HTERT RPE-1 (cell line): ENCODE results near the gene PRKAG2.

Experiments
- in situ Hi-C: fragments of 300-500 bp; cut with MboI; formaldehyde crosslinking; loops from 4 replicates; pipeline ENCODE4 v1.14.3; 2020; ENCODE audit warnings: low sequenced_read_pairs

Gene PRKAG2

DNA sequence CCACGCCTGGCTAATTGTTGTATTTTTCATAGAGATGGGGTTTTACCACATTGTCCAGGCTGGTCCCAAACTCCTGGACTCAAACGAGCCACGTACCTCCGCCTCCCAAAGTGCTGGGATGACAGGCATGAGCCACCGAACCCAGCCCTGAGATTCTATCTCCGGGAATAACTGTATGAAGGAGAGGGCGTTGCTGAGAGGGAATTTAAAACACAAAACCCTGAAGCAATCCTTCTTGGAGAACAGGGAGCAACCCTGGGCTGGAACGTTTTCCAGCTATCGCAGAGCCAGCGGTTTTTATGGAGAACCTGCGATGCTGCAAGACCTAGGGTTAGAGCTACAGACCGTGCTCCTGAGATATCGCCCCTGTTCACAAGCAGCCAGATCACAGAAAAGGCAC, 144.6 kb downstream of the PRKAG2 start:
- in situ Hi-C loops: no loop called here

DNA sequence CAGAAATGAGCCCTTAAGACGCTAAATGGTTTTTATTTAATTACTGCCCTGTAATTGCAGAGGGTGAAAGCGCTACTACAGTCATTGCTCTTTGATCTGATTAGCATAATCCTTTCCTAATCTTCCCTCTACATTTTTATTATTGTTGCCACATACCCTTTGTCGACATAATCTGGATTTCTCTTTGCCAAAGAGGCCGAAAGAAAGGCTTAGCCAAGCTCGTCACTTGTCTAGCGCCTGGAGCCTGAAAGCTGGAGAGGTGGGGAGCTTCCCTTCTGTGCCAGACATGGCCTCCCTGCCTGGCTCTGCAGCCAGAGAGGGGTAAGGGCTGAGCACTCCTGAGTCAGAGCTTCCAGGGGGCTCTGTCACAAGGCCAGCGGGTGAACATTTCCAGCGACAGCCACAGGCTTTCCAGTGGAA, 145.9 kb downstream of the PRKAG2 start:
- in situ Hi-C loops: no loop called here

DNA sequence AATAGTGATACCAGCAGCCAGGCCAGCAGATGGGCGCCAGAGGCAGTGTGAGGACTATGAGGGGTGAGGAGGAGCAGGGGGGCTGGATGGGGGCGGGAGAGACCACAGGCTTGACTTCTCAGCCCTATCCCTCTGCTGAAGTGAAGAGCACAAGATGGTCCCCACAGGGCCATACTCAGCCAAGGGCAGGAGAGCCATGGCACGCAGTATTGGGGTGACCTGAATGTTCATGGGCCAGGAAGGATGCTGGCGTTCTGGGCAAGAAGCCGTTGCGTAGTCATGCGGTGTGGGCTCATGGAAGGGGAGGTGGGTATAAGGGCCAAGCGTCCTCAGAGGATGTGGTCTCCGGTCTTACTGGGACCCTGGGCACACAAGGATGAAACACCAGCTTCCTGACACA, 146.3 kb downstream of the PRKAG2 start:
- in situ Hi-C loops: no loop called here

DNA sequence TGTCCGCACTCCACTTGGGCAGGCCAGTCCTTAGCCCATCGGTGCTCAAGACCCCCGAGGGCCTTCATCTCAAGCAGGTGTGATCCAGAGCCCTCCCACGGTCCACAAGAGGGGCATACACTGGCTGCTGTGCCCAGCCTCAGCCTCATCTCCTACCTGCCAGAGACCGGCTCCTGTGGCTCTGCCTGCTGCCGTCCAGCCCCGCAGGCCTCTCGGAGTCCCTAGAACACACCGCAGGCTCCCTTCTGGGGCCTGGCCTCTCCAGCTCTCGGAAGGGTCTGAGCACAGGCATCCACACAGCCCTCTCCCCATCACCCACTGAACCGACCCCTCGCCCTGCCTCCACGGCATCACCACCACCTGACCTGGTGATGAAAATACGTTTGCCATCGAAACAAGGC, 147.4 kb downstream of the PRKAG2 start:
- in situ Hi-C loops: no loop called here

DNA sequence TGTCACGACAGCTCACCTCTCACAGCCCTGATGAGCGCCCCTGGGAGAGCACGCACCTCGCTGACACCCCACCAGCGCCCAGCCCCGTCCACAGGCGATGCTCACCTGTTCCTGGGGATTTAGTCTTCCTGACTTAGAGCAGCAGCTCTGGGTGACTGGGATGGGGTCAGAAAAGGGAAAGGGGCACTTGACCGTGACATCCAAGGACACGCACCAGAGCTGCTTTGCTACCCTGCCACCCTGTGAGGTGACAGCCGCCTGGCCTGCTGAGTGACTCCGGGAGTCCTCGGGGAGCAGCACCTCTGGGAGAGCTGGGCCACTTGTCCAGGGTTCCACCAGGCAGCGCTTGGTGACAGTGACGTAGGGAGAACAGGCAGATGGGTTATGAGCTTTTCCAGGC, 148.2 kb downstream of the PRKAG2 start:
- in situ Hi-C loops: no loop called here

DNA sequence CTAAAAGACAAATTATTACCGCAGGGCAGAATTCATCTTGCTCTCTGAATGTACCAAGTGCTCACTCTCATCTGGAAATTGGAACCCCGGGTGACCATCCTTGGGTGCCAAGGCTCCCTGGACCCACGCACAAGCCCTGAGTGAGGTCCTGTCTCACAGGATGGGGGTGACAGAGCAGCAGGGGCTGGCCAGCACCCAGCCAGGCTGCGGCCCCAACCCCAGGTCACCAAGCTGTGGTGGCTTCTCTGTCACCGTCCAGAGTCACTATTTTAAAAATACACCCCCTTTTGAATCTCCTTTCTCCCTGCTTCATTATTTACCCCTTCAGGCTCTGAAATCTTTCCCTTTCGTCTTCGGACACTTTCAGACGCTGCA, 148.6 kb downstream of the PRKAG2 start:
- in situ Hi-C loops: no loop called here

DNA sequence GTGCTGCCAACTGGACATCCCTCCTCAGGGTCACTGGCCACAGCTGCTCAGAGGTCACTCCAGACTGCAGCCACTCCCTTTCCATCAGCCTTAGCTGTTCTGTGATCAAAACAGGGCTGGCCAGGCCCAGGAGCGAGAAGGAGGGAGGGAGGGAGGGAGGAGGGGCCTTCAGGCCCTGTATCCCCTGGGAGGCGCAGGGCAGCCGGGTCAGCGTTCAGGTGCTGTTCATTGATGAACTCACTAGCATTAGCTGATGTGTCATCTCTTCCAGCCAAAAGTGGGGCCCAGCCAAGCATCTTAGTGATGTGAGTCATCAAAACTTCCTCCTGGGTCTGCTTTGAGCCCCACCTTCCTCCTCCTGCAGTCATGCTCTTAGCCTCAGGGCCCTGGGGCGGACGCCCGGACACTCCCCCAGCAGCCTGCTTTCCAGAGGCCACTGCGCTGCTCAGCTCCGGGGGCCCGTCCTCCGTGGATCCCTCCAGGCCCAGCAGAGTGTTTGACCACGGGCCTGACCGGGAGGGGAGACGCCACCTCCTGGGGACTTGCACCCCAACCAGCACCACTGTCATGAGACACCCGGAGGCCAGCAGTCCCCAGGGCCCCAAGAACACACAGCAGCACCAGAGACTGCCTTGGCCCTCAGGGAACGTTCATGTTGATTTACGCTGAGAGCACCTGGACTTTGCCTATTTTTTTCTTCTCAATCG, 149.2 kb downstream of the PRKAG2 start:
- in situ Hi-C loops: no loop called here

DNA sequence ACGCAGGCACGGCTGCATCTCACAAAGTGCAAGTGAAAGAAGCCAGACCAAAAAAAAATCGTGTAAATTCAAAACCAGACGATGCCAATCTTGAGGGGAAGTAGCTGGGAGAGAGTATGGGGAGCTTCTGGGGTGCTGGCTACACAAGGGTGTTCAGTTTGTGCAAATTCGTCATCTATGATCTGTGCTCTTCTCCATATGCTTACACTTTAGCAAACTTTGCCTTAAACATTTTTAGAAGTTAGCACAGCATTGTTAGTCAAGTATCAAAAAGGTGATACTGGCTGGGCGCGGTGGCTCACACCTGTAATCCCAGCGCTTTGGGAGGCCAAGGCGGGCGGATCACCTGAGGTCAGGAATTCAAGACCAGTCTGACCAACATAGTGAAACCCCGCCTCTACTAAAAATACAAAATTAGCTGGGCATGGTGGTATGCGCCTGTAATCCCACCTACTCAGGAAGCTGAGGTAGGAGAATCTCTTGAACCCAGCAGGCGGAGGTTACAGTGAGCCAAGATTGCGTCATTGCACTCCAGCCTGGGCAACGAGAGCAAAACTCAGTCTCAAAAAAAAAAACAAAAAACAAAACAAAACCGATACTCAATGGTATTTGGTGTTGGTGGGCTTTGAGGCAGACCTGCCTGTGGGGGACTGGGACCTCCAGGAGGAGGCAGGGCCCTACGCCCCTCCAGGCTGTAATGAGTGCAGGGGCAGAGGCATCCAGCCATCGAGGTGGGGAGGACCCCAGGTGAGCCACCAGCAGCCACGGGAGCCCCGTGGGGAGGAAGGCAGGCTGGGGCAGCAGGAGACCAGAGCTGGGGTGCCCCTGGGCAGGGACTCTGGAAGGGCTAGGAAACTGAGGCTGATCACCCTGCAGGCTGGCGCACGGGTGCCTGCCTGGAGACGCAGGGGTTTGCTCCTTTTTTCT, 150.0 kb downstream of the PRKAG2 start:
- in situ Hi-C loops: no loop called here

DNA sequence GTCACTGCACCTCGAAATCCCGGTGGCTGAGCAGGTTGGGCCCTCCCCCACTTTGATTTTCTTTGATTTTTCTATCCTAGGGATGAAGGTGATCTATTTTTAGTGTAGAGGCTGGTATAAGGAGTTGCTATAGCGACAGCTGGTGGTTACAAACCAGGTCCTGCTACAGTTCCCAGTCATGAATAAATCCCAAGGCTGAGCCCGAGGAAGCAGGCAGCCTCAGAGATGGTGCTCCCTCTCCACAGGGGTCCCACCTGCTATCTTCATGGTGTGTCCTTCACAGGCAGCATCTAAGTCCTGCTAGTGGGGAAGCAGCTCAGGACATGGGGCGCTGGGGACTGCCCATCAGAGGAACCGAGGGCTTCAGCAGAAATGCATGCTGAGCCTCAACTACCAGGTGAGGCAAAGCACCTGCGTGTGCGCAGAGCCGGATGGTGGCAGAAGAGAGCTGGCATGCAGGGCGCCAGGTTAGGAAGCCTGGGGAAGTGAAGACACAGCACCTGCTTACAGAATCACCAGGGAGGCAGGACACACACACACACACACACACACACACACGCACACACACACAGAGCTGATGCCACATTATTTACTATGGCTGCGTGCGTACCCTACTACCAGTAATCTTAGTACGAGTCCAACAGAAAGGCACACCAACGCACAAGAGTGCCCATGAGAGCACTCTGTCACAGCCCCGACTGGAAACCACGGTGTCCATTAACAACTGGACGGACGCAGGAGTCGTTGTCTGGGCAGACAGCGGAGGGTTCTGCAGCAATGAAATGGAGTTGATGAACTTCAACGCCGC, 150.9 kb downstream of the PRKAG2 start:
- in situ Hi-C loops: no loop called here

DNA sequence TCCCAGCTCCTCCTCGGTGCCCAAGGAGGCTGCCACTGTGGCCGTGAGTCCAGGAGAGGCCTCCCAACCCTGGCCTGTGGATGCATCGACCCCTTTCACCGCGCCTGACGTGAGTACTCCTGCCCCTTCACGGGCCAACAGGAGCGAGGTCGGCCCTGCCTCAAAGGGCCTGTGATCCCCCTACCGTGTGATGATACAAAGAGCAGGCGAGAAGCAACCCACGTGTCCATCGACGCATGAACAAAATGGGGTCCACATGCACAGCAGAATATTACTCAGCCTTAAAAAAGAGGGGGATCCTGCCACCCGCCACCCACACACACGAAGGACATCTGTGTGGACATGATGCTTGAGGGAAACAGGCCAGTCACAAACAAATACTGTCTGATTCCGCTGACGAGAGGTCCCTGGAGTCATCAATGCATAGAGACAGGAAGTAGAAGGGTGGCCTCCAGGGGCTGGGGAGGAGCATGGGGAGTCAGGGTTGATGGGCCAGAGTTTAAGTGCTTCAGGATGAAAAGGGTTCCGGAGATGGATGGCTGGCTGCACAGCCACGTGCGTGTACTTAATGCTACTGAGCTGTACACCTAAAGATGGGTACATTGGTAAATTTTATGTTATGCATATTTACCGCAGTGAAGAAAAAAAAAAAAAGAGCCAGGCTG, 151.9 kb downstream of the PRKAG2 start:
- in situ Hi-C loops: no loop called here

DNA sequence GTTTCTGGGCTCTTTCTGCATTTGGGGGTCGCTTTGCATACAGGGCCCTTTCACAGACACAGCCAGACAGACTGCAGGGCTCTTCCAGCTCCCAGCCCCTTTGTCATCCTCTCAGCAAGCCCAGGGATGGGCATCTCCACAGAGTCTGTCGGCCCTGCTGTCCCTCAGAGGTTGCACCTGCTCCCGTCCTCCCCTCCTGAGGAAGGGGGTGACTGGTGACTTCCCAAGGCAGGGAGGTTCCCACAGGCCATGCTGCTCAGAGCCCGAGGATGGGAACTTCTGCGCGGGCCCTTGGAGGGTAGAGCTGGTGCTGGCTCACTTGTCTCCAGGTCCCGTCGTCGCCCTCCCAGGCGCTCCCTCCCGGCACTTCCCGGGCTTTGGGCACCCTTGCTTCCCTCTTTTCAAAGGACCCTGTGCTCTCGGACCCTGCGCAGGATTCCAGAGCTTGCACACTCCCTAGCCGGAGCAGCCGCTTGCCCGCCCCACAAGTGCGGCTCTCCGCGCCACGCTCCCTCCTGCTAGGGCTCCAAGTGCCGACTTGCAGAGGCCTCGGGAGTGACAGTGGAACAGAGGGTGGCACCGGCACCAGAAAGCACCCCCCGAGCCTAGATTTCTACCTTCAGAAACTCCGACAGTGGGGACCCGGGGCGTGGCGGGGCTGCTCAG, 152.5 kb downstream of the PRKAG2 start:
- in situ Hi-C loops: no loop called here

DNA sequence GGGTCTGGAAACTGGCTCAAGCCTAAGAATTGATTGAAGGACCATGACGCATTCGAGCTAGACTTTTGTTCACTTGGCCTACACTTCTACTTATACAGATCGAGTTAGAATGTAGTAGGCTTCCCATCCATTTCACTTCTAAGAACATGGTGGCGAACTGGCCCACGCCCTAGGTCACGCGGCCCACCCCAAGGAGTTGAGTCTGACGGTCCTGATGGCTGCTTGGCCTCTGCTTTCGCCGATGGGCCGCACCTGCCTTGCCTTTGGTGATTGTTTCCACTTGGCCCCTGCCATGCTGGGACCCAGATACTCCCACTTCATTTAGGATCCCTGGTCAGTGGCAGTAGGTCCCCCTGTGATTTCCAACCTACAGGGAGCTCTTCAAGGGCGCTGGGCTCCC, 153.6 kb downstream of the PRKAG2 start:
- in situ Hi-C loops: no loop called here

DNA sequence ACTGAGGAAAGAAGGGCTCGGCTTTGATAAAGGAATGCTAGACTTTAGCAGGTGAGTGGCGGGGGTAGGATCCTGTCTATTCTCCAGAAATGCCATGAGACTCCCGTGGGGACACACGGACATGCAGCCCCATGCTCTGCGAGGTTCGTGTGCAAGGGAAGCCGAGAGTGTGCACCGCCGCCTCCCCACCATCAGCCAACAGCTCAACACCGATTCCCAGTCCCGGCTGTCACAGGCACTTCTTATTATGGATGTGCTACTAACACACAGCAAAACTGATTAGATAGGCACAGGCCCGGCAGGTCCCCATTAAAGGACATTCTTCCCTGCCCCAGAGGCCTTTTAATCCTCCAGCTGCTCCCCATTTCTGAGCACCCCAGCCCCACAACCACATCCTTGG, 154.4 kb downstream of the PRKAG2 start:
- in situ Hi-C loops: no loop called here

DNA sequence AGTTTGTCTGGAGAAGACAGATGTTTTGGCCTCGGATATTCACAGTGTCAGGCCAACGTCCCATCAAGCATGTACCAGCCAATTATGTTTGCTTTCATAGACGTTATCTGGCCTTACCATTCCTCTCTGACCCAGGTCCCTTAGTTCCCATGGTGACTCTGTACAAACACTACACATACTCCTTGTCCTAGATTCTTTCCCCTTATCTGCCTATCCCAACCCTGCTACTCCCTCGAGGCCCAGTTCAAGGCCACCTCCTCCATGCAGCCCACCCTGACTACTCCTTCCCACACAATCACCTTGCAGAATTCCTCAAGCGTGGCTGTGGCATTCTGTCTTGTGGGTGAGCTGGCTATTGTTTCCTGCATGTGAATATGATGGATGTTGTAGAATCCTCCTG, 155.2 kb downstream of the PRKAG2 start:
- in situ Hi-C loops: no loop called here

DNA sequence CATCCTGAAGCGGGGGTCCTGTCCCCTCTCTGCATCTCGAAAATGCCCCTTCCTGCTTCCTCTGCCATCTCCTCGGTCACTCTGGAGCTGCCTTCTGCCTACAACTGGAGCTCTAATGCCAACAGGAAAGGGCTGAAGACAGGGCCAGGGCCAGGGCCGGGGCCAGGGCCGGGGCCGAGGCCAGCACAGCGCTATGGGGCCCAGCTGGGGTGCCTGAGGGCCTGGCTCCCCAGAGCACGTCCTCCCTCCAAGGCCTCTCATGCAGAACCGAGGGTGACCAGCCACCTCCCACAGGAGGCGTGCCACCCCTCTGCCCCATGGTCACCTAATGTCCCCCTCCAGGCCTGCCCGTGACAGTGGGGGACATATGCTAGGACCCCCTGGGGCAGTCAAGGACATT, 155.7 kb downstream of the PRKAG2 start:
- in situ Hi-C loops: no loop called here

DNA sequence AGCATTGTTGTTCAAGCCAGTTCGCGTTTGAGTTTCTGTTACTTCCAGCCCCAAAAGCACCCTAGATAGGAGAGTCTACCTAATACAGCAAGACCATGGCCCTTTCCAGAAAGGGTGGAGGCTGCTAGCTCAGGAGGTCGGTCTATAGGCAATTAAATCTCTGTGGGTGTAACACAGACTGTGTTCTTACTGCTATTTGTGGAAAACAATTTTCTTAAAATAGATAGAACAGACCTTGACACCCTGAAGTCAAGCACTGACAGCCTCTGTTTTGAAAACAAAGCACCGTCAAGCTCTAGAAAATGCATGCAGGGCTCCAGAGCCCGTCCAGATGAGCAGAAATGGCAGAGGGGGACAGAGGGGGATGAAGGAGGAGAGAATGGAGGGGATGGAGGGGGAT, 156.6 kb downstream of the PRKAG2 start:
- in situ Hi-C loops: no loop called here

DNA sequence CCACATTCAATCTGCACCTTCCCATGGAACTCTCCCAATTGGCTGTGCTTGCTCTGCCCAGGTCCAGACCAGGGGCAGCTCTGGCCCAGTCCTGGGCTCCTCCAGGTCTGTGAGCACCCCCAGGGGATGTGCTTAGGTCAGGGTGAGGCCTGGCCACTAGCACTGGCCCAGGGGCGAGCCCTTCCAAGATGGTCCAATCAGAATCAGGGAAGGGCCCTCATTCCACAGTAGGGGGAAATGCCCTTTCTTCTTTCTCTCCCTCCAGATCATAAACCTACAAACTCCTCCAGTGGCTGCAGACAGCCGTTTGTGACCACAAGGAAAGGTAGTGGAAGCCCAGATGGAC, 157.0 kb downstream of the PRKAG2 start:
- in situ Hi-C loops: no loop called here

DNA sequence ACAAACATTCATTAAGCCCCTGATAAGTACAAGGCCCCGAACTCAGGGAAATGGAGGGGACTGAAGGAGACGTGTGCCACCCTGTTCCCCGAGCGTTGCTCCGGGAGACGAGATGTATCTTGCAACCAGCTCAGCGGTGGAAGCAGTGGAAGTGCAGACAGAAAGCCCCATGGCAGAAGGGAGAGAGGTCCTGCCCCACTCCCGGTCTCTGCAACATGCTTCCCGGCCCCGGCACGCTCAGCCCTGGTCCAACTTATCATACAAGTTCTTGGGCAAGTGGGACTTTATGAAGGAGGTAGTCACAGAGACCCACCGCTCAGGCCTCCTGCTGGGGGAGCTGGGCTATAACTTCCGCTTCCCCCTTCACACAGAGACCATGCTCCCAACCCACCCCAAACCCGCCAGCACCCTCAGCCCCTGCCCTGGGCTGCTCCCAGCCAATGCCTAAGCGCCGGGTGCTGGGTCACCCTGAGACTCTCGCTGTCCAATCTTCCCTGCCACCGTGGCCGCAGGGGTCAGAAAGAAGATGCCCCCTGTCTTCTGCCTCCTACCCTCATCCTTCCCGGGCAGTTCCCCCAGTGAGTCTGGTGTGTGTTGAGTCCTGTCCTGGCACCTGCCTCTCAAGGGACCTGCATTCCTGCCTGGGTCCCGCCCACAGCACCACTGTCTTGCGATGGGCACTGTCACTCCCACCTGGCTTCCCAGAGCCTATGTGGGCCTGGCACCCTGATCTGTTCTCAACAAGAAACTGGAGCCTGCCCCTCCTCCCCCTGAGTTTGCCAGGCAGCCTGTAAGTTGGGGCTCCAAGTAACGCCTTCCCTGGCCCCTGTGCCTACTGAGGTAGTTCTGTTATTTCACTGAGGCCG, 157.7 kb downstream of the PRKAG2 start:
- in situ Hi-C loops: no loop called here

DNA sequence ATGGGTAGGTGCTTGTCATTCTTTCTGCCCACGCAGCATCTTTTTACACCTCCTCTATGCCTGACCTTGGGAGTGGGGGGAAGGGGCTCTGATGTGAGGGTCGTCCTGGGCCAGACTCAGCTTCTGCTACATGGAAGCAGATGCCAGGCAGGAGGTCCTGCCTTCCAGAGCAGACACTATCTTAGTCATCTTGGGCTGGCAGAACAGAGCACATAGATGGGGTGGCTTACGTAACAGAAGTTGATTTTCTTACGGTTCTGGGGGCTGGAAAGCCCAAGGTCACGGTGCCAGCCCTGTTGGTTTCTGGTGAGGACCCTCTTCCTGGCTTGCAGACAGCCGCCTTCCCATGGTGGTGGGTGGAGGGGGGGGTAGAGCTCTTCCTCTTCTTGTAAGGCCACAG, 159.0 kb downstream of the PRKAG2 start:
- in situ Hi-C loops: no loop called here

DNA sequence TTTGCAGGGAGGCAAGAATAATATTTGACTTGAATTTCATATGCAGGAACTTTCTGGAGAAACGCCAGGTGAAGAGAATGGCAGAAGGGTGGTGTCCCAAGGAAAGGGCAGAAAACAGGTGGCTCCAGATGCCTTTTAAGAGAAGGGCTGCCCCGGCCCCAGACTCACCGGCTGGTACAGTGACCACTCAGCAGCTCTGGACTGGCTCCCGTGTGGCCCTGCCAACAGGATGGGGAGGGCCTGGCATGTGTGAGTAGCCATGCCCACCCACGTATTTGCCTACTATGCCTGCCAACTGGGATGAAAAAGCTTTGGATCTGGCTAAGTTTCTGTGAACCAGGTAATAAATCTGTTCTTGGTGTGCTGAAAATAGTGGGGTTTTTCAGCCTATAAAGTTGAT, 159.5 kb downstream of the PRKAG2 start:
- in situ Hi-C loops: no loop called here
